Prostate gland (tissue), 2 donors: Measurements from ENCODE around the gene C1orf226. TPM values are rescaled to one million over a fixed set of nuclear protein-coding genes. Genes with fewer than 3 reads are reported as not detected.

ENCODE experiments used
- DNase-seq: peaks from one replicate; pipeline ENCODE4 v3.0.0-alpha.2; 2019; ENCODE audit warnings: low spot score
- H3K27ac ChIP-seq, 2 donors: fragments of 200-600 bp; sonication (generic); 2 replicates each; pipeline ENCODE4 v1.5.1; 2017 to 2019
- H3K27me3 ChIP-seq: fragments of 200-600 bp; sonication (generic); replicated peaks from 2 replicates; pipeline ENCODE4 v1.5.1; 2019; ENCODE audit not compliant: insufficient read depth
- H3K36me3 ChIP-seq, 2 donors: fragments of 200-600 bp; sonication (generic); 1 replicate in 1 of 2; 2 replicates in 1 of 2; pipeline versions ENCODE4 v1.5.1 to v1.8.1; 2017 to 2019
- H3K4me1 ChIP-seq: fragments of 200-600 bp; sonication (generic); replicated peaks from 2 replicates; pipeline ENCODE4 v1.5.1; 2019
- H3K4me3 ChIP-seq, 2 donors: fragments of 200-600 bp; sonication (generic); 2 replicates each; pipeline ENCODE4 v1.5.1; 2017 to 2019
- H3K9me3 ChIP-seq: fragments of 200-600 bp; sonication (generic); 2 replicates; pipeline ENCODE4 v1.5.1; 2017
- CTCF ChIP-seq, 4 experiments: fragments of 200-600 bp in 2 of 4; fragments of 450-650 bp in 2 of 4; sonication (generic) in 2 of 4; IDR thresholded peaks; 1 replicate in 3 of 4; 2 replicates in 1 of 4; pipeline ENCODE4 v1.5.1; 2016 to 2019; ENCODE audit warnings: antibody characterized with exemption in 4 of 4, mild to moderate bottlenecking in 2 of 4, moderate library complexity in 2 of 4
- POLR2A ChIP-seq: fragments of 450-650 bp; IDR thresholded peaks from one replicate; pipeline ENCODE4 v1.6.1; 2016; ENCODE audit warnings: antibody characterized with exemption, mild to moderate bottlenecking
- POLR2AphosphoS5 ChIP-seq: sonication (generic); formaldehyde crosslinking; IDR thresholded peaks from one replicate; pipeline ENCODE4 v1.6.1; 2017; ENCODE audit warnings: antibody characterized with exemption
- WGBS: methylation state at CpG from one replicate; pipeline ENCODE4 v1.1.5; 2018; 5-methylcytosine and 5-hydroxymethylcytosine counted together
- intact Hi-C: fragments of 100-400 bp; cut with DNase I; formaldehyde crosslinking; loops from one replicate; pipeline ENCODE4 v1.14.2; 2022
- total RNA-seq, 2 donors: library from RNA; depleted of rRNA; stranded (reverse); fragments of >200 nt; gene quantifications; one replicate each; pipeline ENCODE4 v1.1.0, GENCODE V29; 2016

C1orf226 gene
- total RNA-seq, 2 donors from 2014 or later: 5.2 to 22.1 TPM

DNA sequence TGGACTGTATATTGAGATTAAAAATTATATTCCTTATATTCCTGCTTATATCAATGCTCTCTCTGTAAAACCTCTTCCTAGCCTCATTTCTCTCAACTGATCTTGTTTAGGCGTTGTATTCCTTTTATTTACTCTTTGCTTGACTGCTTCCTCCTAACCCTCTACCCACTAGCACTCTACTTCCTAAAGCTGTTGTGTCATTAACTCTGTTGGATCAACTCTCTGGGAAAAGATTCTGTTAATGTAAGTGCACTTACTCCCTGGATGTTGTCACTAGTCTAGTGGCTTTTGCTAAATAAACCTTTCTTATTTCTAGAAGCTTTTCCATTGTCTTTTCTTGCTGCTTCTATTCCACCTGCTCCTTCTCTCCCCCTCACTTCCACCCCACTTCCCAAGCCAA is 11.4 kb upstream of the C1orf226 start:
- H3K4me1 ChIP-seq: no peaks in the 10 kb centered on the region
- DNase-seq: no peak
- TF ChIP-seq POLR2AphosphoS5 (no peak), POLR2A (no peak), CTCF (IDR thresholded peaks at IDR 0.05) (no peak)
- H3K36me3 ChIP-seq: no peaks in the 10 kb centered on the region
- H3K4me3 ChIP-seq: no peak overlapping the region
- WGBS: 80% methylated on average over 1 of the region's 1 CpG
- no peaks in the 10 kb centered on the region for H3K27me3 ChIP-seq
- H3K9me3 ChIP-seq: no peaks in the 10 kb centered on the region
- intact Hi-C loops: no loop called here
- no peak overlapping the region for H3K27ac ChIP-seq

DNA sequence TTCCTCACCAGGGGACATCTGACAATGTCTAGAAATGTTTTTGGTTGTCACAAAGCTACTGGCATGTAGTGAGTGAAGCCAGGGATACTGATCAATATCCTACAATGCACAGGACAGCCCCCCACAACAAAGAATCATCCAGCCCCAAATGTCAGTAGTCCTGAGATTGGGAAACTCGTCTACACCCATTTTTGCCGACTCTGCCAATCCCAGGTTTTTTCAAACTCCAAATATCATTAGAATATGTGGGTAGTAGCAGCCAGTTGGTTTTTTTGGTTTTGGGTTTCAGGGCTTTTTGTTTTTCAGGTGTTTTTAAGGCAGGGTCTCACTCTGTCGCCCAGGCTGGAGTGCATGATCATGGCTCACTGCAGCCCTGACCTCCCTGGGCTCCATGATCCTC is 10.8 kb upstream of the C1orf226 start:
- DNase-seq: no peak
- Histone ChIP-seq H3K9me3 (no peaks in the 10 kb centered on the region), H3K4me3 (no peak overlapping the region), H3K27me3 (no peaks in the 10 kb centered on the region), H3K27ac (no peak overlapping the region), H3K4me1 (no peaks in the 10 kb centered on the region), H3K36me3 (no peaks in the 10 kb centered on the region)
- no peak for TF ChIP-seq CTCF (IDR thresholded peaks at IDR 0.05)
- TF ChIP-seq POLR2A: no peak
- no peak for TF ChIP-seq POLR2AphosphoS5
- intact Hi-C loops: no loop called here
- 100% methylated on average over 3 of the region's 3 CpGs for WGBS

DNA sequence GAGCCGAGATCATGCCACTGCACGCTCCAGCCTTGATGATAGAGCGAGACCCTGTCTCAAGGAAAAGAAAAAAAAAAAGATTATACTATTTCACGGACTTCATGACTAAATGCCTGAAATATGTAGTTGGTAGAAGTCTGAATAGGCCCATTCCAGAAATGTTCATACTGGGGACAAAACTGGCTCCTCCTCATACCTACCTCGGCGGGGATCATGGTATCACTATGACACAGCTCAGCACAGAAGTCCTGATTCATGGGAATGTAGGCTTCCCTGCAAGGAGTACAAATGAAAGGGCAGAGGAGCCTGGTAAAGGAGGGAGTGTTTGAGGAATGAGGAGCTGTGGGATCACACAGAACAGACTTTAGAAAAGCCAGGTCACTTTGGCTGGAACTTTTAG is 9.9 kb upstream of the C1orf226 start:
- Histone ChIP-seq H3K4me3 (no peak overlapping the region), H3K27ac (no peak overlapping the region), H3K9me3 (no peaks in the 10 kb centered on the region), H3K4me1 (no peaks in the 10 kb centered on the region), H3K27me3 (no peaks in the 10 kb centered on the region), H3K36me3 (no peaks in the 10 kb centered on the region)
- TF ChIP-seq POLR2AphosphoS5 (no peak), POLR2A (no peak), CTCF (IDR thresholded peaks at IDR 0.05) (no peak)
- intact Hi-C loops: no loop called here
- WGBS: 89% methylated on average over 6 of the region's 6 CpGs
- no peak for DNase-seq

GRCh38 chr1:162372159-162373071 is 9.1 kb upstream of the C1orf226 start:
- DNase-seq: no peak
- Histone ChIP-seq H3K27me3 (no peaks in the 10 kb centered on the region), H3K4me1 (no peaks in the 10 kb centered on the region), H3K9me3 (no peaks in the 10 kb centered on the region), H3K27ac (no peak overlapping the region), H3K4me3 (no peak overlapping the region), H3K36me3 (no peaks in the 10 kb centered on the region)
- intact Hi-C loops: no loop called here
- WGBS: 72% methylated on average over 13 of the region's 13 CpGs
- TF ChIP-seq CTCF (IDR thresholded peaks at IDR 0.05) (no peak), POLR2AphosphoS5 (no peak), POLR2A (no peak)

DNA sequence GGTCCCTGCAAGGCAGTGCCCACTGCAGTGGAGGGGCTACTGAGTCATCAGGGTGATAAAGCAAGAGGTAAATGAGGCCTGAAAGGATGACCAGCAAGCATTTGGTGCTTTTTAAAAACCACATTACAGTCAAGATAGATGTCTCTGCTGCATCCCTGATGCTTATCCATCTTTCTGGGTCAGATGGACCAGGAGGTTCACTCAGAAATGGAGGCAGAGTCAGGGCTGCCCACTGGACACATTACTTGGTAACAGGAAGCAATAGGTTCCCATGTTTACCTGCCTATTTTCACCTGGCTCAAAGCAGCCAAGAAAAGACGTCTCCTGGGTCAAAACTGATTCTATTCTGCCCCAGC is 8.5 kb upstream of the C1orf226 start:
- Histone ChIP-seq H3K4me3 (no peak overlapping the region), H3K27ac (no peak overlapping the region), H3K4me1 (no peaks in the 10 kb centered on the region), H3K27me3 (no peaks in the 10 kb centered on the region), H3K36me3 (no peaks in the 10 kb centered on the region), H3K9me3 (no peaks in the 10 kb centered on the region)
- no peak for DNase-seq
- TF ChIP-seq POLR2A: no peak
- TF ChIP-seq POLR2AphosphoS5: no peak
- TF ChIP-seq CTCF (IDR thresholded peaks at IDR 0.05): no peak
- intact Hi-C loops: no loop called here
- 94% methylated on average over 1 of the region's 1 CpG for WGBS
